Activated T-cell treated with anti-CD3 and anti-CD28 coated beads, Interleukin-2, amount 50 U/mL, for 24 hours (primary cell): ENCODE measurements around the gene GPRIN2.
"Not testable (repeated sequence)": the region's sequence is repeated elsewhere in the genome, so short reads cannot be mapped to it uniquely, and the experiment has no call there.

Experiments
- DNase-seq: peaks from one replicate; pipeline ENCODE4 v3.0.0-alpha.2; 2020
- H3K27ac Mint-ChIP-seq: 2 replicates; pipeline ENCODE4 v1.8.0; 2020; ENCODE audit warnings: mild to moderate bottlenecking, mixed read lengths
- H3K27me3 Mint-ChIP-seq: 2 replicates; pipeline ENCODE4 v1.8.0; 2020; ENCODE audit warnings: mixed read lengths
- H3K36me3 Mint-ChIP-seq: 2 replicates; pipeline ENCODE4 v1.8.0; 2020; ENCODE audit warnings: low read depth, mixed read lengths
- H3K4me1 Mint-ChIP-seq: 2 replicates; pipeline ENCODE4 v1.8.0; 2020; ENCODE audit warnings: low read depth, mixed read lengths
- H3K4me3 Mint-ChIP-seq: 2 replicates; pipeline ENCODE4 v1.8.0; 2020; ENCODE audit warnings: mild to moderate bottlenecking, moderate library complexity, mixed read lengths
- H3K9me3 Mint-ChIP-seq: 2 replicates; pipeline ENCODE4 v1.8.0; 2020; ENCODE audit warnings: mixed read lengths

The GPRIN2 gene

DNA sequence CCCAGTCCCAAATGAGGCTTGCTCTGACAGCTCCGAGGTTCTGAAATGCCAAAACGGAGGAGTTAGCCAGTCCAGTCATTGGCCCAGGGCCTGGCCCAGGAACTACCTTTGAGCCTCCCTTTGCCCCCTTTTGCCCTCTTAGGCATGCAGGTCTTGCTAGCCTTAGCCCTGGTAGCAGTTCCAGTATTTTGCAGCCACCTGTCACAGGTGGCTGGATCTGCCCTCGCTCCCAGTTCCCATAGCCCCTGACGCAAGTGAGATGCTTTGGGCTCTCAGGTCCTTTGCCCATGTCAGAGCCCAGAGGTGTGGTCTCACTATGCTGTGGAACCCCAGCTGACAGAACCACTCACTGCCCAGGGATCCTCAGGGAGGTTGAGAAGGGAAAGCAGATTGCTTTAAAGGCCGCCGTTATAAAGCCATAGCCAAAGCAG is 42.0 kb downstream of the GPRIN2 start:
- H3K36me3 Mint-ChIP-seq = no peaks in the 10 kb centered on the region
- no peaks in the 10 kb centered on the region for H3K4me1 Mint-ChIP-seq
- H3K27me3 Mint-ChIP-seq = no peaks in the 10 kb centered on the region
- no peaks in the 10 kb centered on the region for H3K9me3 Mint-ChIP-seq
- no peak overlapping the region for H3K4me3 Mint-ChIP-seq
- no peak overlapping the region for H3K27ac Mint-ChIP-seq
- no peak for DNase-seq

DNA sequence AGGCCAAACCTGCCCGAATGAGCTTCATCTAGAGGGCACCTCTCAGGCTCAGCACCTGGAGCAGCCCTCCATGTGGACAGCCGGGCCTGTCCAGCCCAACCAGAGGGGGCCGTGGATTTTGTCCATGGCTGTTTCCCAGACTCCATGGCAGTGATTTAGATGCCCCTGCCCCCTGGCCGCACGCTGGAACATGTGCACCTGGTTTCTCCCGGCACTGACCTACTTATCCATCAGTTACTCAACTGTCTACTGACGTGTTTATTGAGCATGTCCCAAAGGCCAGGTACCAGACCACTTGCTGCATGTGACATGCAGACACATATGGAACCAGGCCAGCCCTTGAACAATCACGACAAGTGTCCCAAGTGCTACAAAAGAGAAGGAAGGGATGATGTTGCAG is 43.1 kb downstream of the GPRIN2 start:
- not testable (repeated sequence) for H3K36me3 Mint-ChIP-seq, H3K27me3 Mint-ChIP-seq, H3K9me3 Mint-ChIP-seq, H3K27ac Mint-ChIP-seq, H3K4me3 Mint-ChIP-seq, DNase-seq, H3K4me1 Mint-ChIP-seq

DNA sequence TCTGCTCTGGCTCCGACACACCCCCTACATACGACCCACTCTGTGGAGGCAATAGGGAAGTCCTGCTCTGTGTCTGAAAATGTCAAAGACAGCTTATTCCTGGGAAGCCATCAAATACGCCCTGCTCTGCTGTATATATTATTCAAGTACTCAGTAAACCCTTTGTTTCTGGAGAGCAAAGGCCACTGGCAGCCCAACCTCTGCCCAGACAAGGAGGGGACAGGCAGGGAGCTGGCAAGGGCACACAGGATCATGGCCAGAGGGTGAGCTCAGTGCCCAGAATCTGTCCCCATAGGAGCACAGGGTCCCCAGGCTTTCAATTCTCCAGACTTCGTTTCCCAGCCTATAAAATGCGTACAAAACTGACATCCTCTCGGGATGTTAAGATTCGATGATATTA is 43.7 kb downstream of the GPRIN2 start:
- H3K4me3 Mint-ChIP-seq, H3K9me3 Mint-ChIP-seq, H3K4me1 Mint-ChIP-seq, H3K36me3 Mint-ChIP-seq, H3K27ac Mint-ChIP-seq, DNase-seq, H3K27me3 Mint-ChIP-seq: not testable (repeated sequence)

DNA sequence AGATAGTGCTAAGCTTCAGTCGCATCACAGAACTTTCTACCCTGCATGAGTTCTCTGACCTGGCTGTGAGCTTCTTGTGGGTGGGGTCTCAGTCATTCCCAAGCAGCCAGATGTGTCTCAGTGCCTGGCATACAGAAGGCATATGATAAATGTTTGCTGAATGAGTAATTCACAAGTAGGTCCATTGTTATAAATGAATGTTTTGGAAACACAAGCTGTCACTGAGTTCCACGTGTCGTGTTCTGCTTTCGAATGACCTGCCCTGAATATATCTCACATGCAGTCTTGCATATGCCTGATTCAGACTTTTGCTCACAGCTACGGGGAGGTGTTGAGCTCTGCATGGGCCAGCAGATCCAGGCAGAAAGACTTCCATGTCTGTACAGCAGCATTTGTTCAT is 44.5 kb downstream of the GPRIN2 start:
- not testable (repeated sequence) for H3K27ac Mint-ChIP-seq, H3K27me3 Mint-ChIP-seq, DNase-seq, H3K4me3 Mint-ChIP-seq, H3K36me3 Mint-ChIP-seq, H3K4me1 Mint-ChIP-seq, H3K9me3 Mint-ChIP-seq
